Peyer's patch (tissue), 4 donors: Measurements from ENCODE around the gene TPTE.
"Not testable (repeated sequence)": the region's sequence is repeated elsewhere in the genome, so short reads cannot be mapped to it uniquely, and the experiment has no call there.

Experiments
- POLR2A ChIP-seq, 2 donors: fragments of 450-650 bp; IDR thresholded peaks; one replicate each; pipeline ENCODE4 v1.5.1; 2017; ENCODE audit warnings: antibody characterized with exemption in 2 of 2, mild to moderate bottlenecking in 2 of 2, moderate library complexity in 2 of 2
- TF ChIP-seq, protein P1 (sequence below), 6 experiments: fragments of 450-650 bp in 4 of 6; fragments of 200-600 bp in 2 of 6; sonication (generic) in 1 of 6; IDR thresholded peaks; one replicate each; pipeline ENCODE4 v1.5.1; 2017 to 2019; ENCODE audit warnings: antibody characterized with exemption in 6 of 6, mild to moderate bottlenecking in 3 of 6, moderate library complexity in 1 of 6

DNA sequence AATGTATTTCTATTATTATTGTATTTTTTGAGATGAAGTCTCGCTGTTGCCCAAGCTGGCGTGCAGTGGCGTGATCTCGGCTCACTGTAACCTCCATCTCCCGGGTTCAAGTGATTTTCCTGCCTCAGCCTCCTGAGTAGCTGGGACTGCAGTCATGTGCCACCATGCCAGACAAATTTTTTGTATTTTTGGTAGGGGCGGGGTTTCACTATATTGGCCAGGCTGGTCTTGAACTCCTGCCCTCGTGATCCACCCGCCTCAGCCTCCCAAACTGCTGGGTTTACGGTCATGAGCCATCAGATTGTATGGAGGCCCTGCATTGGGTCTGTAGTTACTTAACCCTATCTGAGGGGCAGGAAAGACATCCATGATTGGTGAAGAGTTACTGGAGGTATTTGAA, 23.0 kb downstream of the TPTE start:
- not testable (repeated sequence) for TF ChIP-seq POLR2A (IDR thresholded peaks at IDR 0.05)
- TF ChIP-seq, protein P1, sequence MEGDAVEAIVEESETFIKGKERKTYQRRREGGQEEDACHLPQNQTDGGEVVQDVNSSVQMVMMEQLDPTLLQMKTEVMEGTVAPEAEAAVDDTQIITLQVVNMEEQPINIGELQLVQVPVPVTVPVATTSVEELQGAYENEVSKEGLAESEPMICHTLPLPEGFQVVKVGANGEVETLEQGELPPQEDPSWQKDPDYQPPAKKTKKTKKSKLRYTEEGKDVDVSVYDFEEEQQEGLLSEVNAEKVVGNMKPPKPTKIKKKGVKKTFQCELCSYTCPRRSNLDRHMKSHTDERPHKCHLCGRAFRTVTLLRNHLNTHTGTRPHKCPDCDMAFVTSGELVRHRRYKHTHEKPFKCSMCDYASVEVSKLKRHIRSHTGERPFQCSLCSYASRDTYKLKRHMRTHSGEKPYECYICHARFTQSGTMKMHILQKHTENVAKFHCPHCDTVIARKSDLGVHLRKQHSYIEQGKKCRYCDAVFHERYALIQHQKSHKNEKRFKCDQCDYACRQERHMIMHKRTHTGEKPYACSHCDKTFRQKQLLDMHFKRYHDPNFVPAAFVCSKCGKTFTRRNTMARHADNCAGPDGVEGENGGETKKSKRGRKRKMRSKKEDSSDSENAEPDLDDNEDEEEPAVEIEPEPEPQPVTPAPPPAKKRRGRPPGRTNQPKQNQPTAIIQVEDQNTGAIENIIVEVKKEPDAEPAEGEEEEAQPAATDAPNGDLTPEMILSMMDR (IDR thresholded peaks at IDR 0.05) = not testable (repeated sequence)
